Inferior parietal cortex (tissue), 1 donor: ENCODE measurements around the gene NDC80.
"Not testable (repeated sequence)": the region's sequence is repeated elsewhere in the genome, so short reads cannot be mapped to it uniquely, and the experiment has no call there.

ENCODE experiments used
- DNase-seq: peaks from one replicate; pipeline ENCODE4 v3.0.0-alpha.2; 2016; ENCODE audit errors: extremely low spot score

The NDC80 gene

GRCh38 chr18:2625217-2625616, 53.9 kb downstream of the NDC80 start:
- DNase-seq = no peak

GRCh38 chr18:2627821-2628276, 56.5 kb downstream of the NDC80 start:
- no peak for DNase-seq

GRCh38 chr18:2629003-2629402, 57.6 kb downstream of the NDC80 start:
- DNase-seq = no peak

GRCh38 chr18:2635586-2635985, 64.2 kb downstream of the NDC80 start:
- DNase-seq = no peak

- DNase-seq = no peak
Observed at GRCh38 chr18:2636126-2636631, 64.8 kb downstream of the NDC80 start.

- no peak for DNase-seq
Observed at GRCh38 chr18:2641638-2642037, 70.3 kb downstream of the NDC80 start.

GRCh38 chr18:2642771-2643170, 71.4 kb downstream of the NDC80 start:
- no peak for DNase-seq

GRCh38 chr18:2644535-2644934, 73.2 kb downstream of the NDC80 start:
- DNase-seq = no peak

- DNase-seq = no peak
Observed at GRCh38 chr18:2651981-2652380, 80.6 kb downstream of the NDC80 start.

GRCh38 chr18:2653467-2653866, 82.1 kb downstream of the NDC80 start:
- DNase-seq = no peak

GRCh38 chr18:2654169-2654927, 83.0 kb downstream of the NDC80 start:
- DNase-seq = peak; percentile 40

GRCh38 chr18:2654928-2655177, 83.5 kb downstream of the NDC80 start:
- DNase-seq = no peak

GRCh38 chr18:2655178-2655953, 84.0 kb downstream of the NDC80 start, which contains the start of gene SMCHD1:
SMCHD1 (plus strand) TSS chr18:2655726; CDS start chr18:2656076, 350 bp downstream.
- DNase-seq = peak; percentile 74

- no peak for DNase-seq
Observed at GRCh38 chr18:2655954-2656236, 84.5 kb downstream of the NDC80 start.

GRCh38 chr18:2656237-2656980, 85.1 kb downstream of the NDC80 start:
- DNase-seq = no peak

- DNase-seq = no peak
Observed at GRCh38 chr18:2656981-2657512, 85.7 kb downstream of the NDC80 start.

- DNase-seq = no peak
Observed at GRCh38 chr18:2657788-2658458, 86.6 kb downstream of the NDC80 start.

GRCh38 chr18:2660849-2661248, 89.5 kb downstream of the NDC80 start:
- not testable (repeated sequence) for DNase-seq

- not testable (repeated sequence) for DNase-seq
Observed at GRCh38 chr18:2662288-2662687, 90.9 kb downstream of the NDC80 start.

- no peak for DNase-seq
Observed at GRCh38 chr18:2662990-2663389, 91.6 kb downstream of the NDC80 start.
